ENCODE results near the gene B4GALNT2.
A peak's percentile ranks its signal among the peaks of the same experiment; 100 is the strongest.
"Not testable (repeated sequence)": the region's sequence is repeated elsewhere in the genome, so short reads cannot be mapped to it uniquely, and the experiment has no call there.

B4GALNT2 gene

GRCh38 chr17:49103360-49103759, 29.2 kb upstream of the B4GALNT2 start:
- not testable (repeated sequence) for H3K27ac ChIP-seq (ENCODE audit: low read depth, low read length); H3K79me2 ChIP-seq (ENCODE audit: control insufficient read depth, insufficient read depth, low read length, unreplicated experiment); H3K27me3 ChIP-seq (ENCODE audit: insufficient read depth, low read length); H2AFZ ChIP-seq (ENCODE audit: low read length, unreplicated experiment); H3K4me3 ChIP-seq (ENCODE audit: low read depth, low read length); H3K36me3 ChIP-seq (ENCODE audit: insufficient read depth, low read length)
- peaks cover 35% of the 10 kb centered on the region for H3K4me1 ChIP-seq (ENCODE audit: control insufficient read depth, insufficient read depth, low read length, unreplicated experiment)

GRCh38 chr17:49104511-49105074, 28.0 kb upstream of the B4GALNT2 start:
- H3K4me1 ChIP-seq (ENCODE audit: control insufficient read depth, insufficient read depth, low read length, unreplicated experiment) = peaks cover 43% of the 10 kb centered on the region
- no peaks in the 10 kb centered on the region for H3K27me3 ChIP-seq (ENCODE audit: insufficient read depth, low read length)
- no peak overlapping the region for H2AFZ ChIP-seq (ENCODE audit: low read length, unreplicated experiment)
- H3K27ac ChIP-seq (ENCODE audit: low read depth, low read length) = no peak overlapping the region
- no peaks in the 10 kb centered on the region for H3K79me2 ChIP-seq (ENCODE audit: control insufficient read depth, insufficient read depth, low read length, unreplicated experiment)
- no peak overlapping the region for H3K4me3 ChIP-seq (ENCODE audit: low read depth, low read length)
- H3K36me3 ChIP-seq (ENCODE audit: insufficient read depth, low read length) = no peaks in the 10 kb centered on the region

DNA sequence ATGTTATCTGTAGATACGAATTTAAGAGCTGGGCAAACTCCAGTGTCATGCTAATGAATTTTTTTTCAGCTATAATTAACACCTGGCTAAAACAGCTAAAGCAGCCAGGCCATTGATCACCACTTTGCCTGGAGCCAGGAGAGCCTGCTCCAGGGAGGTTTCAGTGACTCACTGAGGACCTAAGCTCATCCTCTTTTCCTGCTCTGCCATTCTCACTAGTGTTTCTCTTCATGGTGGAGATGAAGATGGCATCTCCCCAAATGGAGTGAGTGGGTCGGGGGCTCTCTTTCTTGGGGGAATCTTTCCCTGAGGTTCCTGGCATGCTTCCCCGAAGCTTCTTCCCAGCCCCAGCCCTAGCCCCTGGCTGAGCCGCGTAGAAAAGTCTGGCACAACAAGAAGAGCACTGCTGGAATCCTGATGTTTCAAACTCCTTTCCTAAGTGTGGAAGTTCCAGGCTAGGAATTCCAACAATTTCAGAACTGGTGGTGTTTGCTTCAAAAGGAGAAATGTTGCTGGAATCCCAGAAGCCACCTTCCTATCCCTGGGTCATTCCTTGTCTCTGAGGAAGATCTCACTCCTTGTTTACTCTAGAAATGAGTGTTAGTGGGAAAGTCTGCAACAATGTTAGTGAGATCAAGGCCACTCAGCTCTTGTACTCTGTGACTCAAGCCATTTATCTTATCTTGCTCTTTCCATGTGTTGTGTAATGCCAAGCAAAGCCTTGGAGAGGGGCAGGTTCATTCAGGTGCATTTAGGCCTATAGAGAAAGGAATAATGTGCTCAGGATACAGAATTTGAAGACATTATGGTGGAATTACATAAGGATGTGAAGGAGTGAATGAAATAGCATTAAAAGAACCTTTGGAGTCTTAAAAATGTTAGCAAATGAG, 26.0 kb upstream of the B4GALNT2 start:
- H3K36me3 ChIP-seq (ENCODE audit: insufficient read depth, low read length) = no peaks in the 10 kb centered on the region
- peaks cover 38% of the 10 kb centered on the region for H3K4me1 ChIP-seq (ENCODE audit: control insufficient read depth, insufficient read depth, low read length, unreplicated experiment)
- no peaks in the 10 kb centered on the region for H3K79me2 ChIP-seq (ENCODE audit: control insufficient read depth, insufficient read depth, low read length, unreplicated experiment)
- no peak overlapping the region for H2AFZ ChIP-seq (ENCODE audit: low read length, unreplicated experiment)
- H3K27me3 ChIP-seq (ENCODE audit: insufficient read depth, low read length) = no peaks in the 10 kb centered on the region
- H3K4me3 ChIP-seq (ENCODE audit: low read depth, low read length) = no peak overlapping the region
- no peak overlapping the region for H3K27ac ChIP-seq (ENCODE audit: low read depth, low read length)

GRCh38 chr17:49107211-49107557, 25.4 kb upstream of the B4GALNT2 start:
- Histone ChIP-seq H3K27ac (ENCODE audit: low read depth, low read length) (0 out of 2 replicates have a peak overlapping the region, but pooled peaks have one; percentile 13), H2AFZ (ENCODE audit: low read length, unreplicated experiment) (no peak overlapping the region), H3K4me1 (ENCODE audit: control insufficient read depth, insufficient read depth, low read length, unreplicated experiment) (peaks cover 32% of the 10 kb centered on the region), H3K27me3 (ENCODE audit: insufficient read depth, low read length) (no peaks in the 10 kb centered on the region), H3K4me3 (ENCODE audit: low read depth, low read length) (no peak overlapping the region), H3K36me3 (ENCODE audit: insufficient read depth, low read length) (no peaks in the 10 kb centered on the region), H3K79me2 (ENCODE audit: control insufficient read depth, insufficient read depth, low read length, unreplicated experiment) (no peaks in the 10 kb centered on the region)

GRCh38 chr17:49108318-49108717, 24.3 kb upstream of the B4GALNT2 start:
- peak overlapping the region; percentile 46; the same call in 1 of the 2 replicates for H3K4me3 ChIP-seq (ENCODE audit: low read depth, low read length)
- no peaks in the 10 kb centered on the region for H3K27me3 ChIP-seq (ENCODE audit: insufficient read depth, low read length)
- H3K27ac ChIP-seq (ENCODE audit: low read depth, low read length) = peak overlapping the region; percentile 57
- H2AFZ ChIP-seq (ENCODE audit: low read length, unreplicated experiment) = peak overlapping the region; percentile 64
- no peaks in the 10 kb centered on the region for H3K36me3 ChIP-seq (ENCODE audit: insufficient read depth, low read length)
- peaks cover 29% of the 10 kb centered on the region for H3K4me1 ChIP-seq (ENCODE audit: control insufficient read depth, insufficient read depth, low read length, unreplicated experiment)
- no peaks in the 10 kb centered on the region for H3K79me2 ChIP-seq (ENCODE audit: control insufficient read depth, insufficient read depth, low read length, unreplicated experiment)

DNA sequence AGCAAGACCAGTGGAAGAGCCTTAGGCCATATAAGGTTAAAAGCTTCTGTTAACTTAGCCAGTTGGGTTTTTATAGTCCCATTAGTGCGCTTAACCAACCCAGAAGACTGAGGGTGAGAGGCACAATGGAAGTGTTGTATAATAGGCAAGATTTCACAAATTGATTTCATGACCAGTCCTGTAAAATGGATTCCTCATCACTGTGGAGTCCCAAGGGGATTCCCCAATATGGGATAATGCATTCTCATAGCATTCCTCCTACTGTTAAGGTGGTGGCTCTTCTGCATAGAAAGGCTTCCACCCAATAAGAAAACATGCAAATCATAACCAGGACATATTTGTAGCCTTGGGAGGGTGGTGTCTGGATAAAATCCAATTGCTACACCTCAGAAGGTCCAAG, 22.1 kb upstream of the B4GALNT2 start:
- peaks cover under 1% of the 10 kb centered on the region; the same call in 1 of the 2 replicates for H3K27me3 ChIP-seq (ENCODE audit: insufficient read depth, low read length)
- H3K4me1 ChIP-seq (ENCODE audit: control insufficient read depth, insufficient read depth, low read length, unreplicated experiment) = peaks cover 29% of the 10 kb centered on the region
- H2AFZ ChIP-seq (ENCODE audit: low read length, unreplicated experiment) = no peak overlapping the region
- H3K36me3 ChIP-seq (ENCODE audit: insufficient read depth, low read length) = no peaks in the 10 kb centered on the region
- H3K4me3 ChIP-seq (ENCODE audit: low read depth, low read length) = no peak overlapping the region
- H3K27ac ChIP-seq (ENCODE audit: low read depth, low read length) = no peak overlapping the region
- H3K79me2 ChIP-seq (ENCODE audit: control insufficient read depth, insufficient read depth, low read length, unreplicated experiment) = no peaks in the 10 kb centered on the region

GRCh38 chr17:49111934-49112333, 20.6 kb upstream of the B4GALNT2 start:
- no peaks in the 10 kb centered on the region for H3K79me2 ChIP-seq (ENCODE audit: control insufficient read depth, insufficient read depth, low read length, unreplicated experiment)

DNA sequence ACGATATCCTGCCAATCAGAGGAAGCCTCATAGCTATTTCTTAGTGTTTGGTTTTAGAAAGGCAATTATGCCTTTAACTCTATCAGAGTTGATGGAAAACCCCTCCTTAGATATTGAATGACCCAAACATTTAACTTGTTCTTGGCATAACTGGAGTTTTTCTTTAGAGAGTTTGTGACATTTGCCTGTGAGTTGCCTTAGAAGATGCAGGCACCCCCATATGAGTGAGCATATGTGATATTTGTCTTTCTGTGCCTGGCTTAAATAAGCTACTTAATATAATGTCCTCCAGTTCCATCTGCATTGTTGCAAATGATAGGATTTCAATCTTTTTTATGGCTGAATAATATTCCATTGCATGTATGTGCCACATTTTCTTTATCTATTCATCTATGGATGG, 19.6 kb upstream of the B4GALNT2 start:
- H3K4me3 ChIP-seq (ENCODE audit: low read depth, low read length) = no peak overlapping the region
- H2AFZ ChIP-seq (ENCODE audit: low read length, unreplicated experiment) = no peak overlapping the region
- no peak overlapping the region for H3K27ac ChIP-seq (ENCODE audit: low read depth, low read length)
- no peaks in the 10 kb centered on the region for H3K79me2 ChIP-seq (ENCODE audit: control insufficient read depth, insufficient read depth, low read length, unreplicated experiment)
- peaks cover 18% of the 10 kb centered on the region for H3K4me1 ChIP-seq (ENCODE audit: control insufficient read depth, insufficient read depth, low read length, unreplicated experiment)
- no peaks in the 10 kb centered on the region for H3K36me3 ChIP-seq (ENCODE audit: insufficient read depth, low read length)
- peaks cover 3% of the 10 kb centered on the region; the same call in 1 of the 2 replicates for H3K27me3 ChIP-seq (ENCODE audit: insufficient read depth, low read length)

More at GRCh38 chr17:49111934-49112333, 20.6 kb upstream of the B4GALNT2 start:
- H3K27ac ChIP-seq (ENCODE audit: low read depth, low read length) = no peak overlapping the region
- H3K4me3 ChIP-seq (ENCODE audit: low read depth, low read length) = no peak overlapping the region
- H3K4me1 ChIP-seq (ENCODE audit: control insufficient read depth, insufficient read depth, low read length, unreplicated experiment) = peaks cover 20% of the 10 kb centered on the region
- H3K27me3 ChIP-seq (ENCODE audit: insufficient read depth, low read length) = peaks cover 3% of the 10 kb centered on the region; the same call in 1 of the 2 replicates
- no peaks in the 10 kb centered on the region for H3K36me3 ChIP-seq (ENCODE audit: insufficient read depth, low read length)
- H2AFZ ChIP-seq (ENCODE audit: low read length, unreplicated experiment) = no peak overlapping the region

- Histone ChIP-seq H3K36me3 (ENCODE audit: insufficient read depth, low read length) (no peaks in the 10 kb centered on the region), H3K4me1 (ENCODE audit: control insufficient read depth, insufficient read depth, low read length, unreplicated experiment) (peaks cover 6% of the 10 kb centered on the region), H3K79me2 (ENCODE audit: control insufficient read depth, insufficient read depth, low read length, unreplicated experiment) (no peaks in the 10 kb centered on the region), H3K27me3 (ENCODE audit: insufficient read depth, low read length) (peaks cover 8% of the 10 kb centered on the region; the same call in 1 of the 2 replicates), H3K27ac (ENCODE audit: low read depth, low read length) (no peak overlapping the region), H3K4me3 (ENCODE audit: low read depth, low read length) (no peak overlapping the region), H2AFZ (ENCODE audit: low read length, unreplicated experiment) (no peak overlapping the region)
Observed at GRCh38 chr17:49114703-49115102, 17.9 kb upstream of the B4GALNT2 start.

GRCh38 chr17:49117587-49118230, 14.9 kb upstream of the B4GALNT2 start:
- H3K79me2 ChIP-seq (ENCODE audit: control insufficient read depth, insufficient read depth, low read length, unreplicated experiment) = no peaks in the 10 kb centered on the region
- H2AFZ ChIP-seq (ENCODE audit: low read length, unreplicated experiment) = no peak overlapping the region
- no peak overlapping the region for H3K4me3 ChIP-seq (ENCODE audit: low read depth, low read length)
- no peaks in the 10 kb centered on the region for H3K36me3 ChIP-seq (ENCODE audit: insufficient read depth, low read length)
- H3K4me1 ChIP-seq (ENCODE audit: control insufficient read depth, insufficient read depth, low read length, unreplicated experiment) = no peaks in the 10 kb centered on the region
- peaks cover 9% of the 10 kb centered on the region; the same call in 1 of the 2 replicates for H3K27me3 ChIP-seq (ENCODE audit: insufficient read depth, low read length)
- no peak overlapping the region for H3K27ac ChIP-seq (ENCODE audit: low read depth, low read length)
